Embryonic facial prominence (tissue), 1 donor: ENCODE measurements around the gene MRNIP.
"Not testable (repeated sequence)": the region's sequence is repeated elsewhere in the genome, so short reads cannot be mapped to it uniquely, and the experiment has no call there.

Source experiments
- DNase-seq: peaks from one replicate; pipeline ENCODE4 v3.0.0-alpha.2; 2016; ENCODE audit errors: extremely low spot score

Gene MRNIP

DNA sequence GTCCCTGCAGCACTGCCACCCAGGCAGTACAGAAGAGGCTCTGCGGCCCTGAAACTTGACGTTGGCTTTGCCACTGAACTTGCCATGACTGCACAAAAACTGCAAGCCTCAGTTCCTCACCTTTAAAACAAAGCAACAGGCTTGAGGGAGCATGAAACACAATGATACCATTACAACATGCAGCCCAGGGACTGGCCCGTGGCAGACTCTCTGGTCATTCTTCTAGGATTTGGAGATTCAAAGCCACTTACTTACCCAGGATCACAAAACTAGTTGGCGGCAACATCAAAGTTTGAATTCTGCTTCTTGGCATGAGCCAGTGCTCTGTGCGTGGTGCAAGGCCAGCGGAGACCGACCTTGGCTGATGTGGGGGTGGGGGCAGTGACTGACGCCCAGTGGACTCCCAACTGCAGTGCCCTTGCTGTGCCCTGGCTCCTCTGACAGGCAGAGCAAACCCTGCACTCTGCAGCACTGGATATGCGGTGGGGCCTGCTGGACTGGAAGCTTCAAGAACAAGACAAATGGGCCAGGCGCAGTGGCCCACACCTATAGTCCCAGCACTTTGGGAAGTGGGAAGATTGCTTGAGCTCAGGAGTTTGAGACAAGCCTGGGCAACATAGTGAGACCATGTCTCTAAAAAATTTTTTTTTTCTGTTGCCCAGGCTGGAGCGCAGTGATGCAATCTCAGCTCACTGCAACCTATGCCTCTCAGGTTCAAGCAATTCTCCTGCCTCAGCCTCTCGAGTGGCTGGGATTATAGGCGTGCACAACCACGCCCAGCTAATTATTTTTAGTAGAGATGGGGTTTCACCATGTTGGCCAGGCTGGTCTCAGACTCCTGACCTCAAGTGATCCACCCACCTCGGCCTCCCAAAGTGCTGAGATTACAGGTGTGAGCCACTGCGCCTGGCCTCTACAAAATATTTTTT lies 19.0 kb downstream of the MRNIP start:
- DNase-seq, result no peak

DNA sequence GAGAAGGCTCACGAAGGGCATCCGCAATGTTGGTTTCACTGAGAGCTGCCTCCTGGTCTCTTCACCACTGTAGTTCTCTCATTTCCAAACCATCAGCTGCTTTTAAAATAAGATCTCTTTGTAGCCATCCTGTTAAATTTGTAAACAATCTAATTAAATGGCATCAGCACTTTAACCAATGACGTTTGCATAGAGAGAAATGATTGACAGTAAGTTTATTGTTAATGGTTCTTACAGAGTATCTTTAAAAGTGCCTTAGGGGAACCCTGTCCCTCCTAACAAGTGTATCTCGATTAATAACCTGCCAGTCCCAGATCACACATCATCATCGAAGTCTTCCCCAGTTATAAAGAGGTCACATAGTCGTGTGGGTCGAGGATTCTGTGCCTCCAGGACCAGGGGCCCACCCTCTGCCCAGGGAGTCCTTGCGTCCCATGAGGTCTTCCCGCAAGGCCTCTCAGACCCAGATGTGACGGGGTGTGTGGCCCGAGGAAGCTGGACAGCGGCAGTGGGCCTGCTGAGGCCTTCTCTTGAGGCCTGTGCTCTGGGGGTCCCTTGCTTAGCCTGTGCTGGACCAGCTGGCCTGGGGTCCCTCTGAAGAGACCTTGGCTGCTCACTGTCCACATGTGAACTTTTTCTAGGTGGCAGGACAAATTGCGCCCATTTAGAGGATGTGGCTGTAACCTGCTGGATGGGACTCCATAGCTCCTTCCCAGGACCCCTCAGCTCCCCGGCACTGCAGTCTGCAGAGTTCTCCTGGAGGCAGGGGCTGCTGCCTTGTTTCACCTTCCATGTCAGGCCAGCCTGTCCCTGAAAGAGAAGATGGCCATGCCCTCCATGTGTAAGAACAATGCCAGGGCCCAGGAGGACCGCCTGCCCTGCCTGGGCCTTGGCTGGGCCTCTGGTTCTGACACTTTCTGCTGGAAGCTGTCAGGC lies 21.3 kb downstream of the MRNIP start:
- no peak for DNase-seq

DNA sequence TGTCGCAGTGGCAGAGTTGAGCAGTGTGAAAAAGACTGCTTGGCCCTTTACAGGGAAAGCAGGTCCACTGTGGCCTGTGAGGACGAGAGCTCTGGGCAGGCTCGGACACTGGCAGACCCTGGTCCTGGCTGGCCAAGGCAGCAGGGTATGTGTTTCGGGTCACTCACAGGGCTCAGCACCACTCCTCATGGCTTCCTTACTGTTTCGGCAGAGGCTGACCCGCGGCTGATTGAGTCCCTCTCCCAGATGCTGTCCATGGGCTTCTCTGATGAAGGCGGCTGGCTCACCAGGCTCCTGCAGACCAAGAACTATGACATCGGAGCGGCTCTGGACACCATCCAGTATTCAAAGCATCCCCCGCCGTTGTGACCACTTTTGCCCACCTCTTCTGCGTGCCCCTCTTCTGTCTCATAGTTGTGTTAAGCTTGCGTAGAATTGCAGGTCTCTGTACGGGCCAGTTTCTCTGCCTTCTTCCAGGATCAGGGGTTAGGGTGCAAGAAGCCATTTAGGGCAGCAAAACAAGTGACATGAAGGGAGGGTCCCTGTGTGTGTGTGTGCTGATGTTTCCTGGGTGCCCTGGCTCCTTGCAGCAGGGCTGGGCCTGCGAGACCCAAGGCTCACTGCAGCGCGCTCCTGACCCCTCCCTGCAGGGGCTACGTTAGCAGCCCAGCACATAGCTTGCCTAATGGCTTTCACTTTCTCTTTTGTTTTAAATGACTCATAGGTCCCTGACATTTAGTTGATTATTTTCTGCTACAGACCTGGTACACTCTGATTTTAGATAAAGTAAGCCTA lies 22.2 kb downstream of the MRNIP start:
- DNase-seq, result no peak

DNA sequence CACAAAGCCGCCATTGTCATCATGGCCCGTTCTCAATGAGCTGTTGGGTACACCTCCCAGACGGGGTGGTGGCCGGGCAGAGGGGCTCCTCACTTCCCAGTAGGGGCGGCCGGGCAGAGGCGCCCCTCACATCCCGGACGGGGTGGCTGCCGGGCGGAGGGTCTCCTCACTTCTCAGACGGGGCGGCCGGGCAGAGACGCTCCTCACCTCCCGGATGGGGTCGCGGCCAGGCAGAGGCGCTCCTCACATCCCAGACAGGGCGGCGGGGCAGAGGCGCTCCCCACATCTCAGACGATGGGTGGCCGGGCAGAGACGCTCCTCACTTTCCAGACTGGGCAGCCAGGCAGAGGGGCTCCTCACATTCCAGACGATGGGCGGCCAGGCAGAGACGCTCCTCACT lies 23.7 kb downstream of the MRNIP start:
- not testable (repeated sequence) for DNase-seq

DNA sequence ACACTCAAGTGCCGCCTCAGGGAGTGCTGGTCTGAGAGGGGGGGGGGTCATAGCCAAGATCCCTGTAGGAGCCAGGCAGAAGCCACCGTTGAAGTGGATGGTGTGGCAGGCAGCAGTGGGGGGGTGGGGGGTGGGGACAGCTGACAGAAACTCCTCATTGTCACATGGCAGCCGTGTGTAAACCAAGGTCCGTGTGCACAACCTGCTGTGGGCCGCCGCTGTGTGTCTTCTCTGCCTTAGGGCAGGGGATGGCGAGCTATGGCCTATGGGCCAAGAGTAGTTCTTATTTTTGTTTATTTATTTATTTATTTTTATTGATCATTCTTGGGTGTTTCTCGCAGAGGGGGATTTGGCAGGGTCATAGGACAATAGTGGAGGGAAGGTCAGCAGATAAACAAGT lies 24.5 kb downstream of the MRNIP start:
- no peak for DNase-seq

DNA sequence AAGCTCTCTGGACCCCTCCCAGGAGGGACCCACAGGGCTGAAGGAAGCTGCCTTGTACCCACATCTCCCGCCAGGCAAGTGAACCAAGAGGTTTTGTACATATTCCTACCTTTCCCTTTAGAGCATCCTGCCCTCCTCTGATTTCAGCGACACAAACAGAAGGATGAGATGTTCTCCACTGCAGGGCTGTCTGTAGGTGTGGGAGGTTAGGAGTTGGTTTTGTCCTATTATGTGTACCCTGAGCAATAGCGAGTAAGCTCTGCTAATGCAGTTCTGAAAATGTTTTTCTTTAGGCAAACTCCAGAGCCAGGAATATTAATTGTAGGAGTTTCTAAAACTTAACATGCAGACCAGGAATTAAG lies 24.9 kb downstream of the MRNIP start:
- no peak for DNase-seq

DNA sequence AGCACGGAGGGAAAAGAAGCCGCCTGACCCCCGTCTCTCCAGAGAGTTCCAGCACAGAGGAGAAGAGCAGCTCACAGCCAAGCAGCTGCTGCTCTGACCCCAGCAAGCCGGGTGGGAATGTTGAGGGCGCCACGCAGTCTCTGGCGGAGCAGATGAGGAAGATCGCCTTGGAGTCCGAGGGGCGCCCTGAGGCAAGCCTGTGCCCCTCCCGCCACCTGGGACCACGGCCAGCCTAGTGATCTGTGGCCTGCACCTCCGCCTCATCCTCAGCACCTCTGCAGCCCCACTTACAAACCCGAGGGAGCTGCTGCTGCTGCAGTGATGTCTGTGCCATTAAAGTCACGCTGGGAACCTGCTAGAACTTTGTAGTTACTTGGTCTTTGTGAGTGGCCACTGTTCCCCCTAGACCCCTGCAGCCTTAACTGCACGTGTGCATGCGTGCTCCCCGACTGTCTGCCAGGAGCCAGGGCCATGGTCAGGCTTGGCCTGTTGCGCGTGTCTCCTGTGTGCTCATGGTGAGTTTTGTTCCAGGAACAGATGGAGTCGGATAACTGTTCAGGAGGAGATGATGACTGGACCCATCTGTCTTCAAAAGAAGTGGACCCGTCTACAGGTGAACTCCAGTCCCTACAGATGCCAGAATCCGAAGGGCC lies 25.4 kb downstream of the MRNIP start:
- DNase-seq, result no peak

DNA sequence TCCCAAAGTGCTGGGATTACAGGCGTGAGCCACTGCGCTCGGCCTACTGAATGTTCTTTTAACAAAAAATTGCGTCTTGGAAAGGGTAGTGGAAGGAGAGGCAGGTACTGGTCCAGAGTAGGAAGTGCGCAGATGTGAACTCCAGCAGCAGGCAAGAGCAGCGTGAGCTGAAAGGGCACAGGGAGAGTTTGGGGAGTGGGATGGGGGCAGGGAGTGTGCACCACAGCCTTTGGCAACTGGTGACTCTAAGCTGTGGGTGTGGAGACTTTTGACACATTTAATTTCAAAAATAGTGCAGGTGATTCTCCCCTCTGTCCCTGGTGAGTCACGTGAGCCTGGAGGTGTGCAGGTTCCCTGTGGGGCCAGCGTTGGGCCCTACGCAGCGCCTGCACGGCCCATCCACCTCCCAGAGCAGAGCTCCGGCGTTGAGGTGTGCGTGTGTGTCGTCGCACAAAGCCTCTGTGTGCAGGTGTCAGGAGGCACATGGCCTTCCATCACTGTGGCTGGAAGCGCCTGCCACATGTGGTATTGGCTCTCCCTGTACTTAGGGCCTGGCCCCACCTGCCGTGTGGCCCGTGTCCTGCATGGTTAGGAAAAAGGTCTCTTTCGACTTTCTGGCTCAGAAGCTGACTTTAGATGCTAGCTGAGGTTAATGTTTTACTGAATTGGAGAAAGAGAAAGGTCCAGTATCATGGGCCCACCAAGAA lies 26.4 kb downstream of the MRNIP start:
- no peak for DNase-seq

DNA sequence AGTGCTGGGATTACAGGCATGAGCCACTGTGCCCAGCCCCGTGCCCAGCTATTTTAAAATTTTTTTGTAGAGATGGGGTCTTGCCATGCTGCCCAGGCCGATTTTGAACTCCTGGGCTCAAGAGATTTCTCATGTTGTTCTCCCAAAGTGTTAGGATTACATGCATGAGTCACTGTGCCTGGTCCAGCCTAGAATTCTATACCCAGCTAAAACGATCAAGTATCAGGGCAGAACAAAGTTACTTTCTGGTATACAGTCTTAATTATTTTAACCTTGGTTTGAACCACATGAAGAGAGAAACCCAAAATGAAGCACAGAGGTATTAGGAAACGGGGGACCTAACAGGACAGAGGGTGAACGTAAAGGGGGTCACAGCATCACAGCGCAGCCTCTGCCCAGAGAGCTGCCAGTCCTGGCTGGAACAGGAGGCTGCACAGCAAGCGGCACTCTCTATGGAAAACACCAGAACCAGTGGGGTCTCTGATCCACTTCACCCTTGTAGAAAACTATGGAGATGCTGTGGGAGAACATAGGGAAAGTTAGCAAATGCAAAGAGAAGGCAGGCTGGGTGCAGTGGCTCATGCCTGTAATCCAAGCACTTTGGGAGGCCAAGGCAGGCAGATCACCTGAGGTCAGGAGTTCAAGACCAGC lies 27.7 kb downstream of the MRNIP start:
- no peak for DNase-seq

DNA sequence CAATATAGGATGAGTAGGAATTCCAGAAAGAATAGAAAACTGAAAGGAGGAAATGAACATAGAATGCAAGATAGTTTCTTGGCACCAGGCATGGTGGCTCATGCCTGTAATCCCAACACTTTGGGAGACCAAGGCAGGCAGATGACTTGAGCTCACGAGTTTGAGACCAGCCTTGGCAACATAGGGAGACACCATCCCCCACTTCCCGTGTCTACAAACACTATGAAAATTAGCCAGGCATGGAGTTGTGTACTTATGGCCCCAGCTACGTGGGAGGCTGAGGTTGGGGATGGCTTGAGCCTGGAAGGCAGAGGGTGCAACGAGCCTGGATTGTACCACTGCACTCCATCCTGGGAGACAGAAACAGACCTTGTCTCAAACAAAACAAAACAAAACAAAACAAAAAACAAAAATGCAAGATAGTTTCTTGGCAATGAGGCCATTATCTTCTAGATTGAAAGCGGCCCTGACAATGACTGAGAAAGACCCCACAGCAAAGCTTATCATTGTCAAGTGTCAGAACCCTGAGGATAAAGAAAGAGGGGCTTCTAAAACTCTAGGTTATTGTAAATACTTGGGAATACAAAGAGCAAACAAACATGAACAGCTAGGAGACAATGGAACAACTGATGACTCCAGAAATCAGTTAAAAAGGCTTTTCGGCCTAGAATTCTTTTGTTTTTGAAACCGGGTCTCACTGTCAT lies 28.7 kb downstream of the MRNIP start:
- DNase-seq, result no peak

DNA sequence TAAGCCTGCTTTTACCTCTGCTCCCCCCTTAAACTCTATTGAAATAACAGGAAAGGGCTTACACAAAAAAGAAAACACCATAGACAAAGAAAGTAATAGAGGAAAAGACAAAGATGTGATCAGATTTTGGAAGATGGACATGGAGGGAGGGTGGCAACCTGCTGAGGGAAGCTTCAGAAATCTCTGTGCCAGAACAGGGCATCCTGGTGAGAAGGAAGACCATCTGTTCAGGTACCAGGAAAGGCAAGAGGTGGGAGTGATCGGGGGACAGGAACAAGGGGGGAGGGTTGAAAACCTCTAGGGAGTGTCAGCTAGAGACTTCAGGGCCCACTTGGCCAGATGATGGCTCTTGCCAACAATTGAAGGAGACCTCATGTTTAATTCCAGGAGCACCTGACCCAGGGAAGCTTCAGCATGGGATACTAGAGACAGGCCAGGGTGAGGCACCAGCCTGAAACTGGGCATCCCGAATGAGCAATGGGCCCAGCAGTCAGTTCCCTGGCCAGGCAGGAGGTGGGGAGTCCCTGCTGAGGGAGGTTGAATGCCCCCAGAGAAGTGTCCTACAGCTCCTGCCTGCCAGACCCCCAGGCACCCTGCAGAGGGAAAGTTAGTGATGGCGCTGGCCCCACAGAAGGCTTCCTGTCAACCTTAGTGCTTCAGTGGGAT lies 29.7 kb downstream of the MRNIP start:
- DNase-seq, result no peak

DNA sequence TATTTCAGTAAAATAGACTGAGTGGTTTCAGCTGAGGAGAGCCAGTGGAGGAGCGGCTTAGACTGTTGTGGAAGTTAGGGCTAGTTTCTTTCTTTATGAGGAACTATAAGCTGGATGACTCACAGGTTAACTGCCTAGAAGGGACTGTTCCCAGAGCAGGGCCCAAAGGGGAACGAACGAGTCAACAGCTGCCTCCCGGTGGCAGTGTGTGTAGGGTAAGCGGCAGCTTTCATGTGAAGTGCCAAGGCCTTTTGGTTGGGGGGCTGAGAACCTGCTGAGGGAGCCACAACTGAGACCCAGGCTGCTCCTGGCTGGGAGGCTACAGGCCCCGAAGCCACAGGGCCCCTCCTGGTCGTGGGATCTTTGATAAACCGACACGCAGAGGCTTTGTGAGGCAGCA lies 30.9 kb downstream of the MRNIP start:
- no peak for DNase-seq

DNA sequence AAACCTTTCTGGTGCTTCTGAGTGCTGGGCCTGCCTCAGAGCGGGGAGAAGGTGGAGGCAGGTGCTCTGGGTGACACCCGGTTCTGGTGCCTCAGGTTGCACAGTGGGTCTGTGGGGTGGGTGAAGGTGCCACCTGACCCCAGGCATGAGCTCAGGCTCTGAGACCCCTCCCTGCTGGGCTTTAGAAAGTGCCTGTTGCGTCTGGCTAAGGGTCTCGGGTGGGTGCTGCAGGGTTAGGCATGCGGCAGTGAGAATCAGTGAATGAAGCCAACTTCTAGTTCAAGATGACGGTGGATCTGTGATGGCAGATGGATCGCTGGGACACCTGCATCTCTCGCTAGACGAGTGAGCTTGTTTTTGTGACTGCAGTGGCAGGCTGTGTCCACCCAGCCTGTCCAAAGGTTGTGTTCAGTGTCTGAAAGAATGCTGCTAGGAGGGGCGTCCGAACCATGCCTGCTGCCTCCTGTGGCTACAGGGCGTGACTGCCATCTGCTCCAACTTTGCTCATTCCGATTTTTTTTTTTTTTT lies 32.9 kb downstream of the MRNIP start:
- DNase-seq, result no peak

DNA sequence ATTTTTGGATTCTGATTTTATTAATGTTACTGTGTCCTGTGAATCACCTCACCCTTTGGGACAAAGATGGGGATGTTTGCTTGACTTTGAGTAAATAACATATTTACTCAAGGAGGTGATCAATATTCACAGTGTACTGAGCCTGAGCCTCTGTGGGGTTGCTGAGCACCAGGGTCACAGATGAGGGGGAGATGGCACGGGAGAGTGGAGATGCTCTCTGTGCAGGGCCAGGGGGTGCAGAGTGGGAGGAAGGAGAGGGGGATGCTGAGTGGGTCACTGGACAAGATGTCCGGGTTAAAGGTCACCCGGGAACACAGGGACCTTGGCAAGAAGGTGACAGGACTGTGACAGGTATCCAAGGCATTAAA lies 33.9 kb downstream of the MRNIP start:
- DNase-seq, result no peak

DNA sequence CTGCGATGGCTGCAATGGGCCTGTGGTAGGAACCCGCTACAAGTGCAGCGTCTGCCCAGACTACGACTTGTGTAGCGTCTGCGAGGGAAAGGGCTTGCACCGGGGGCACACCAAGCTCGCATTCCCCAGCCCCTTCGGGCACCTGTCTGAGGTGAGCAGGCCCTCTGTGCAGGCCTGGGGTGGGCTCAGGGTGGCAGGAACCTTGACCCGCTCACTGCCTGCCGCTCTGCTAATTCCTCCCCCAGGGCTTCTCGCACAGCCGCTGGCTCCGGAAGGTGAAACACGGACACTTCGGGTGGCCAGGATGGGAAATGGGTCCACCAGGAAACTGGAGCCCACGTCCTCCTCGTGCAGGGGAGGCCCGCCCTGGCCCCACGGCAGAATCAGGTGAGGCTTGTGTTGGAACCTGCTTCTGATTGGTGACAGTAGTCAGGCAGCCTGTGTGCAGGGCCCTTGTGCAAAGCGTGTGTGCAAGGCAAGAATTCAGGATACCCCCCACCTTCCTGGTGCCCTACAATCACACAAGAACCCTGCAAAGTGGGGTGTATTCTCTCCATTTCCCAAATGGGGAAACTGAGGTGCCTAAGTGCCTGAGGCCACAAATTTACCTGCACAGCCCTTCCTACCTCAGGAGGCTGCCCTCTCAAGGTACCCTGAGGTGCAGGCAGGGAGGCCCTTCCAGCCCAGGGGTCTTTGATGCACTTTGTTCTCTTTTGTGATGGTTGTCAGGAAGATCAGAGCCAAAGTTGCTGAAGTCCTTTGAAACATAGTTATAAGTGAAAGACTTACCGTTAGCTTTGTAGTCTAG lies 34.5 kb downstream of the MRNIP start:
- DNase-seq, result no peak

DNA sequence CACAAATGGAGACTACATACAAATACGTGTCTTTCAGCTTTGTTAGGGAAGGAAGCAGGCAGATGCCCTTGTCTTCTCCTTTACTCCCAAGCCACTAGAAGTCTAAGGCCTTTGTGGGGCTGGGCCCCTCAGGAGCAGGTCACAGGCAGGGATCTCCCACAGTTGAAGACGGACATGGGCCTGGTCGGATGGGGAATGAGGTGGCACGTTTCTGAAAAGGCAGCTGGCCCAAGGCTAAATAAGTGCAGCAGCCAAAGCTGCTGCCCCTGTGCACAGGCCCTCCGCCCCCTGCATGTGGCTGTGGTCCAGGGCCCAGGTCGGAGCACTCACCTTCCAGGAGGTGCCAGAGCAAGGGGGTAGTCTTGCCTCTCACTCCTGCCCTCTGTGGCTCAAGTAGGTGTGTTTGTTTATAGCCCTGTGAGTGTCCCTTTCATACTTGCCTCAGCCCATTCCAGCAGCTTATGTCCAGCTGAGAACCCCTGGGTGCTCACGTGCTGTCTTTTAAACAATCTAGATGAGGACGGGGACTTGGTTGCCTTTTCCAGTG lies 36.1 kb downstream of the MRNIP start:
- no peak for DNase-seq

DNA sequence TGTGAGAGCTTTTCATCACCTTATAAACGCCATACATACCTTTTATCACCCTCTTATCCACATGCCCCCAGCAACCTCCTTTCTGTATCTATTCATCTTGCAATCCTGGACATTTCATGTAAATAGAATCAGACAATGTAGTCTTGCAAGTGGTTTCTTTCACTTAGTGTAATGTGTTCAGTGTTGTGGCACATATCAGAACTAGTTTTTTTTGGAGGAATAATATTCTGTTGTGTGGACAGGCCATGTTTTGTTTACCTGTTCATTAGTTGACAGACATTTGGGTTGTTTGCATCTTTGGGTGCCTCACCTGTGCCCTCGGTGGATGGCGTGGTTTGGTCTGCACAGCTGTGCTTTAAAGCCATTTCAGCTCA lies 36.6 kb downstream of the MRNIP start:
- DNase-seq, result no peak
